HEK293T (cell line): Measurements from ENCODE around the gene EDN3.

ENCODE experiments used
- FOXA1 ChIP-seq: fragments of 450-650 bp; IDR thresholded peaks from 2 replicates; pipeline ENCODE4 v1.6.1; 2016; ENCODE audit warnings: mild to moderate bottlenecking
- HDGF ChIP-seq: fragments of 450-650 bp; IDR thresholded peaks from 2 replicates; pipeline ENCODE4 v1.6.1; 2017; ENCODE audit warnings: antibody characterized with exemption, borderline replicate concordance
- TARDBP ChIP-seq: fragments of 450-650 bp; IDR thresholded peaks from 2 replicates; pipeline ENCODE4 v1.6.1; 2016

GRCh38 chr20:59355242-59355641 is 54.8 kb downstream of the EDN3 start:
- TF ChIP-seq TARDBP (no peak), FOXA1 (no peak), HDGF (no peak)
